GM15510 (cell line): ENCODE measurements around the gene MAP4.

ENCODE experiments used
- POLR2A ChIP-seq: IDR thresholded peaks from 3 replicates; pipeline ENCODE4 v1.6.1; 2011; ENCODE audit warnings: borderline replicate concordance; ENCODE audit not compliant: insufficient read length; ENCODE audit errors: extremely low read depth

The MAP4 gene

DNA sequence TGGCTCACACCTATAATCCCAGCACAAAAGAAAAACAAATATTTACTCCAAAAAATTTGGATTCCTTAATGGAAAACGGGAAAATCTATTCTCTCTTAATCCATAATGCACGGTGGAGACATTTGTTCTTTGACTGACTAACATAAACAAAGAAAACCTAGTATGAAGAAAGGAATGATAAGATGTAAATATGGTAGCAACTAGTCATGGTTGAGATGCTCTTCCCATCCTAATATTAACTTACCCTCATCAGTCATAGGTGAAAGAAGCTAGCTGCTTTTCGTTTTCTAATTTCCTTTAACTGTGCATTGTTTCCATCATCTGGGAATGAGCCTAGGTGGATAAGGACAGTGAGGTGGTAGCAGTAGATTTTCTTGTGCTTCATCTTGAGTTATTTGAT is 22.0 kb downstream of the MAP4 start:
- no peak for TF ChIP-seq POLR2A

- TF ChIP-seq POLR2A = no peak
Observed at GRCh38 chr3:47991341-47991740, 24.9 kb downstream of the MAP4 start.

- no peak for TF ChIP-seq POLR2A
Observed at GRCh38 chr3:47989981-47990440, 26.2 kb downstream of the MAP4 start.

GRCh38 chr3:47985381-47985780 is 30.8 kb downstream of the MAP4 start:
- TF ChIP-seq POLR2A = no peak

DNA sequence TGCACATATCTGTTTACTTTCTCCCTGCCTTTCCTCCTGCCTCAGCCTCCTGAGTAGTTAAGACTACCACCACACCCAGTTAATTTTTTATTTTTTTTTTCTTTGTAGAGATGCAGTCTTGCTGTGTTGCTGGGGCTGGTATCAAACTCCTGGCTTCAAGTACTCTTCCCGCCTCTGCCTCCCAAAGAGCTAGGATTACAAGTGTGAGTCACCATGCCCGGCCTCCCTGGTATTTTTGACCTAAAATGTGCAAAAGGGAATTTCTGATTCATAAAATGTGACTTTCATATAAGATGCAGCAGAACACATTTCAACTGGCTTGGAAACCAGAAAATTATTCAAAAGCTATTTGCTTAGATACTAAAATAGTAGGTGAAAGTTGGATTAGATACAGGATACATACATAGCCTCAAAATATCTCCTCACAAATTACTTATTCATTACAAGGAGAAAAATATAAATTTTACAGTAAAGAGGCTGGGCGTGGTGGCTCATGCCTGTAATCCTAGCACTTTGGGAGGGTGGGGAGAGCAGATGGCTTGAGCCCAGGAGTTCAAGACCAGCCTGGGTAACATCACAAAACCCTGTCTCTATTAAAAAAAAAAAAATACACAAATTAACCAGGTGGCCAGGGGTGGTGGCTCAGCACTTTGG is 32.0 kb downstream of the MAP4 start:
- no peak for TF ChIP-seq POLR2A

GRCh38 chr3:47980795-47981194 is 35.4 kb downstream of the MAP4 start:
- TF ChIP-seq POLR2A = no peak

DNA sequence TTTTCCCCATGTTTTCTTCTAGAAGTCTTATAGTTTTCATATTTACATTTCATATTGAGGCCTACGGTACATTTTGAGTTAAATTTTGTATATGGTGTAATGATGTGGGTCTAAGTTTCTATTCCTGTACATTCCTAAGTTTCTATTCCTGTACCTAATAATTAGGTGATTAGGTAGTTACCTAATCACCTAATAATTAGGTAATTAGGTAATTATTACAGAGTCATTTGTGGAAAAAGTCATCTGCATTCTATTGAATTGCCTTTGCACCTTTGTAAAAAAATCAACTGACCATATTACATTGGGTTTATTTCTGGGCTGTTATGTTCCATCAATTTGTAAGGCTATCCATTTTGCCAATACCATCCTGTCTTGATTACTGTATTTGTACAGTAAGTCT is 37.1 kb downstream of the MAP4 start:
- TF ChIP-seq POLR2A = no peak

DNA sequence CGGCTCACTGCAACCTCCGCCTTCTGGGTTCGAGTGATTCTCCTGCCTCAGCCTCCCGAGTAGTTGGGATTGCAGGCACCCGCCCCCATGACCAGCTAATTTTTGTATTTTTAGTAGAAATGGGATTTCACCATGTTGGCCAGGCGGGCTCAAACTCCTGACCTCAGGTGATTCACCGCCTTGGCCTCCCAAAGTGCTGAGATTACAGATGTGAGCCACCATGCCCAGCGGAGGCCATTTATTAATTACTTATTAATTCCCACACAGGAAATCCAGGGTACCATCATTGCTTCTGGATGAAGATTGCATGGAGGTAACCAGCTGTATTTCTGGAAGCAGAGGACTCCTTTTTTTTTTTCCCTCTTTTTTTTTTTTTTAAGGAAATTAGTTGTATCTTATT is 37.8 kb downstream of the MAP4 start:
- no peak for TF ChIP-seq POLR2A

DNA sequence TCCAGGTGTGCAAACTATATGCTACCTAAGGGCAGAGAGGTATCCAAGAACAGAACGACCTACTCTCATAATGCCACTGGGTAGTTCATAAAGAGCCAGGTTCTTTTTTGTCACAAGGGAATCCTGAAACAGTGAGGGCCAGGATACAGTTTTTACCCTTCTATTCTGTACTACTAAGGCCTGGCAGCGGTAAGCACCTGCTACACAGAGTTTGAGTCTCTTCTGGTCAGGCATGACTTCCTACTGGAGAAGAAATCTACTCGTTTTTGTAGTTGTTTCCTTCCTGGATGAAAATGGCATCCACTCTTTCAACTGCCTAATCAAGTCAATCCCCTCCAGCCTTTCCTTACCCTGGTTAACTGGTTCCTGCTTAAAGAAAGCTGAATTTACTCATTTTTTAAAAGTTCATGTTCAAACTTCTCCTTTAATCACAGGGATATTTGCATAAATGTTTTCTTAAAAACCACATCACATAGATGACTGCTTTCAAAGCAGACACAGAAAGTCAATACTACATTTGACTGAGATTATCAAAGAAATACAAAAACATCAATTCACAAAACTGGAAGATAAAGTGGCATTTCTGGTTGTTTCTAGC is 40.0 kb downstream of the MAP4 start:
- TF ChIP-seq POLR2A = no peak

DNA sequence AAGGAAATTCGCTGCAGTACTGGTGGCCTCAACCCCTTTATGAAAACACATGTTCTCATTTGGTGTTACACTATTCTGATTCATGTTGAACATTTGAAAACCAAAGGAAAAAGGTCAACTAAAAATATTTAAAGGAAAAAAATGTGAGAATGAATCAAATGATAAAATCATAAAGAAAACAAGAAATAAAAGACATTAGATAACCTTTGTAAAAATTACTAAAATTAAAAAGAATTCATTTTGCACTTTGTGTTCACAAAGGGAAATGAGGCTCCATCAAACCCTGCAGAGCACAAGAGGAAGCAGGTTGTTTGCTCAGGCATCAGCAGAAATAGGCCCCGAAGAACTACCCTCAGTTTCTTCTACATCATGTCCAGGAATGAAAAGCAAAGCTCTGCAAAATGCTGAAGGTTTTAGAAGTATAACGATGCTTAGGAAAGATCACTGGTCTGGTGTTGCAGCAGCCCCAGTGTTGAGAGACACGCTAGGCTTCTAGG is 41.2 kb downstream of the MAP4 start:
- no peak for TF ChIP-seq POLR2A

- TF ChIP-seq POLR2A = no peak
Observed at GRCh38 chr3:47971081-47971480, 45.1 kb downstream of the MAP4 start.

DNA sequence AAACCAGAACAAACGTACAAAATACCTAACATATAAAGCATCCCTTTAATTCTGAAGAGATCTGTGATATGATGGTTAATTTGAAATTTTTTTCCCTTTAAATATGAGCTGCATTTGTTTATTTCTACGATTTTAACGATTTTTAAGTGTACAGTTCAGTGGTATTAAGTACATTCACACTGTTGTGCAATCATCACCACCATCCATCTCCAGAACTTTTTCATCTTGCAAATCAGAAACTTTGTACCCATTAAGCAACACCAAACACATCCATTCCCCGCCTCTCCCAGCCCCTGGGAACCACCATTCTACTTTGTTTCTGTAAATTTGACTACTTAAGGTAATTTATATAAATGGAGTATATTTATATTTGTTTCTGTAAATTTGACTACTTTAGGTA is 51.5 kb downstream of the MAP4 start:
- TF ChIP-seq POLR2A = no peak

- TF ChIP-seq POLR2A = no peak
Observed at GRCh38 chr3:47961815-47962606, 54.2 kb downstream of the MAP4 start.

DNA sequence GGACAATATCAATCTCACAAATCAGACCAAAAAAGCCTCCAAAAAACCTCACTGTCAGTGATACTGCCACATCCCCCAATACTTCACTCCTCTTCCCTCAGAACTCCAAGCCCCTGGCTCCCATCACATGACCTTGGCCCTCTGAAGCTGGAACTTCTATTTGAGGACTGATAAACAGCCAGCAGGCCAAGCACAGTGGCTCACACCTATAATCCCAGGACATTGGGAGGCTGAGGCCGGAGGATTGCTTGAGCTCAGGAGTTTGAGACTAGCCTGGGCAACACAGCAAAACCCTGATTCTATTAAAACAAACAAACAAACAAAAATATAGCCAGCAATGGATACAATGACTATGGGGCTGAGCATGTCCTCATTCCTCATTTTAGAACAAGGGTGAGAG is 55.2 kb downstream of the MAP4 start:
- TF ChIP-seq POLR2A = no peak

DNA sequence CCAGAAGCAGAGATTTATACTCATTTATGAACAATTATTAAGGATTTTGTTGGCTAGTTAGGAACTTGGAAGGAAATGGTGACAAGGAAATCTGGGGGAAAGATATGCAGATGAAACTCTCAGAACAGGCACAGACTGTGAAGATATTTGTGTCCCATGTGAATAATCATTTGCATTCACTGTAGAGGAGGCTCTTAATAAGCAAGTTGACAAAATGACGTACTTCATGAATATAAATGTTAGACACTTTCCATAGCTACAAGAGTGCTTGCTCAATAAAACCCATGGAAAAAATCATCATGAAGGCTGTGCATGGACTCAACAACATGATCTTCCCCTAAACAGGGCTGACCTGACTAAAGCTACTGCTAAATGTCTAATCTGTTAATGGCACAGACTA is 59.7 kb downstream of the MAP4 start:
- no peak for TF ChIP-seq POLR2A
